GM21447 (cell line): ENCODE data around the gene TBX19.

ENCODE experiments used
- ATAC-seq: cut with Tn5 transposase; IDR thresholded peaks from one replicate; pipeline ENCODE4 v1.9.1; 2021; ENCODE audit not compliant: unreplicated experiment

The TBX19 gene

DNA sequence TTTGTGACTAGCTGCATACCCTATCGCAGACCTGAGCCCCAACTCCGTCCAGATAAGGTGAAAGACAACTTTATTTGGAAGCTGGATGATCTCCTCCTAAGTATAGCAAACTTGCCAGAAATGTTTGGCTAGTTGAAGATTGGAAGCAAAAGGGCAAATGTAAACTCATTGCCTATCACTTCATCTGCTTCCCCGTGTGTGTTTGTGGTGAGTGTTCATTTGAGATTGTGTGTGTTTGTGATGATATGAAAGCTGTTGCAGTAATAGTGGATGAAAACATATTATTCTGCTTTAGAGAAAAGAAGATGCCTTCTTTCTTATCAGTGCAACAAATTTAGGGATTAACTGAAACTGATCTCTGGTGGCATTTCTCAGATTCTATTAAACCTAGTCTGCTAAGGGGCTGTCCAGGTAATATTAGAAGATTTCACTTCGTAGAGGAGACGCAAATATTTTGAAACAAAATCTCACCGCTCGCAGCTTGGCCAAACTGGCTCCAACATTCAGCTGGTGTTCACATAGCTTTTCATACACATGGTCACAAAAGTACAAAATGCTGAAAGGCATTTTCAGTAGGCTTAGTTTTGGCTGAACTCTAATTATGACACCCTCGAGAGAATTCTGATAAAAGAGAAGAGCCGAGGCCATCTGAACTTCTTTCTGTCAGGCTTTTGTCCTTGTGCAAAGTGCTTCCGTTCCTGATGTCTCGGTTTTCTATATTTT, 1.1 kb downstream of the TBX19 start:
- no peak for ATAC-seq

DNA sequence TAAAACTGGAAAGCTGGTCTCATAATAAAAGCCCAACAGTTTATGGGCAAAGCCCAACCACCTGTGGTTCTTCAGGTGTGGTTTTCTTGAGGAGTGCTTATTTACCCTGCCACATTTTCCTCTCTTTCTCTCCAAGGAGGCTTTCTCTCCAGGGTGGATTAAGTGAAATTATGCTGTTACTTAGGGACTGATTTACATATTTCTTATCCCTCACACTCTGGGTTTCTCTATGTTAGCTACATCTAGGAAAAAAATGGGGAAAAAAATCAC, 4.8 kb downstream of the TBX19 start:
- no peak for ATAC-seq

- ATAC-seq: no peak
Measured at GRCh38 chr1:168285971-168286927, 5.6 kb downstream of the TBX19 start.

DNA sequence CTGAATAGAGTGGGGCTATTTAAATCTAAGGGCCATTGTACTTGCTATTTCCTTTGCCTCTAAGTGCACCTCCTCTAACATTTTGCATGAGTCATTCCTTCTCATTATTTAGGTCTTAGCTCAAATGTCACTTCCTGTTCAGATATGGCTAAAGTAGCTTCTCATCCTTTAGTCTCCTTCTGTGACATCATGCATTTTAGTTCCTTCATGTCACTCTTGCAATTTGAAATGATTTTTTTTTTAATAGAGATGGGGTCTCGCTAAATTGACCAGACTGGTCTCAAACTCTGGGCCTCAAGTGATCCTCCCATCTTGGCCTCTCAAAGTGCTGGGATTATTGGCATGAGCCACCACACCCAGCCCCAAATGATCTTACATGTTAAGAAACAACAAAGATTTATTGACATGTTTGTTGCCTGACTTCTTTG, 6.6 kb downstream of the TBX19 start:
- ATAC-seq: no peak

- no peak for ATAC-seq
Measured at GRCh38 chr1:168288311-168289052, 7.8 kb downstream of the TBX19 start.

GRCh38 chr1:168291222-168291837, 10.7 kb downstream of the TBX19 start:
- ATAC-seq: no peak

GRCh38 chr1:168293356-168293755, 12.7 kb downstream of the TBX19 start:
- no peak for ATAC-seq

GRCh38 chr1:168295411-168296114, 14.9 kb downstream of the TBX19 start:
- ATAC-seq: no peak

GRCh38 chr1:168297019-168297730, 16.5 kb downstream of the TBX19 start:
- ATAC-seq: no peak

GRCh38 chr1:168298446-168298845, 17.8 kb downstream of the TBX19 start:
- no peak for ATAC-seq

DNA sequence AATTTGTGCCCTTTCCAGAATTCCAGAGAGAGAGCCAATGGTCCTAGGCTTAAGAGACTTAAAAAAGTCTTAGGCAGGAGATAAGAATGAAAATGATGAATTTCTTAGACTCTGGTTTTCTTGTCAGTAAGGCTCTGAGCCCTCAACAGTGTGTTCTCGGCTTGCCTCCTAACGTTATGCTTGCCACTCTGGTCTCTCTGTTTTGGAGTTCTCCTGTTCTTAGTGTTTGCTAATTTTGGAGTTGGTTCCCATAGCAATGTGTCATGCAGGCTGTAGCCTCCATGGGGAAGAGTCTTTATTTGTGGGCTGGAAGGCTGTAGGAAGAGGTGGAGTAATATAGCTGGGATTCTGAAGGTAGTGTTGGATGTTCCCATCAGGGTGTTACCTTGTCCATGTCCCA, 19.9 kb downstream of the TBX19 start:
- ATAC-seq: no peak

DNA sequence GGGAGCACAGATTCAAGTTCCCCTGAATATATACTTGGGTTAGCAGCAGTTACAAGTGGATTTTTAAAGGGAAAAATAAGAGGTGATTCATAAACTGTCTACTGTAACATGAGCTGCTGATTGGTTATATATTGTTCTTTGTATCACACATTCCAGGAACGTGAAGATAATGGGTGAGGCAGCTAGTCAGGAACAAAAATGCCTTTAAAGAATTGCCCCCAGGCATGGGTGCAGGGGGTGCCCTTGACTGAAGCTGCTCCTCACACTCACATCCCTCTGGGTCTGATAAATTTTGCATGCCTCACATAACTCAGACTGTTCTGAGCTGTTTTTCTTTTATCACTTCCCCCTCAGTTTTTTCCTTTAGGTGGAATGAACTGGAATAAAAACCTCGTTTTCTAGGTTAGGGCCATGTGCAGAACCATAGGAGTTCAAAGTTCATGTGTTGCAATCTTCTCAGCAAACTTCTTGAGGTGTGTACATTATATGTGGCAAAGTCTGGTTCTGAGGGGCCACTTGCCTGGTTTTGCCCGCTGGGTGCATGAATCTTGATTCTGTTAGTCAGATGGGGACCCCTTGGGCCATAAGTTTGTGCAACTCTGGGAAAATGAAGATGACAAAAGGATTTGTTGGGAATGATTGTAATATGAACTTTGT, 21.1 kb downstream of the TBX19 start:
- ATAC-seq: no peak

DNA sequence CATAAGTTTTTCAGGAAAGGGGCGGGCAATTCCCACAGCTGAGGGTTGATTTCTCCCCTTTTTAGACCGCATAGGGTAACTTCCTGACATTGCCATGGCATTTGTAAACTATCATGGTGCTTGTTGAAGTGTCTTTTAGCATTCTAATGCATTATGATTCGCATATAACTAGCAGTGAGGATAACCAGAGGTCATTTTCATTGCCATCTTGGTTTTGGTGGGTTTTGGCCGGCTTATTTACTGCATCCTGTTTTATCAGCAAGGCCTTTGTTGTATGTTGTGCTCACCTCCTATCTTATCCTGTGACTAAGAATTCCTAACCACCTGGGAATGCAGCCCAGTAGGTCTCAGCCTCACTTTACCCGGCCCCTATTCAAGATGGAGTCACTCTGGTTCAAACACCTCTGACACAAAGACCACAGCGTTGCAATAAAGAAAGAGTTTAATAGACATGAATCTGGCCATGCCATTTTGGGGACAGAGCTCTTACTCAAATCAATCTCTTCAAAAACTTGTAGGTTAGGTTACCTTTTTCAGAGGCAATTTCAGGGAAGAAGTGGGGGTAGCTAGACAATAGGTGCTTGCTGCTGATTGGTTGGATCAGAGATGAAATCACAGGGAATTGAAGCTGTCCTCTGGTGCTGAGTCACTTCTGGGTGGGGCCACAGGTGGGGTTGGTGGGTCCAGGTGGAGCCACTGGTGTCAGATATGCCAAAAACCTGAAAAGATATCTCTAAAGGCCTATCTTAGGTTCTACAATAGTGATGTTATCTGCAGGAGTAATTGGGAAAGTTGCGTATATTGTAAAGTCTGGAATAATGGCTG, 23.3 kb downstream of the TBX19 start:
- ATAC-seq: no peak

DNA sequence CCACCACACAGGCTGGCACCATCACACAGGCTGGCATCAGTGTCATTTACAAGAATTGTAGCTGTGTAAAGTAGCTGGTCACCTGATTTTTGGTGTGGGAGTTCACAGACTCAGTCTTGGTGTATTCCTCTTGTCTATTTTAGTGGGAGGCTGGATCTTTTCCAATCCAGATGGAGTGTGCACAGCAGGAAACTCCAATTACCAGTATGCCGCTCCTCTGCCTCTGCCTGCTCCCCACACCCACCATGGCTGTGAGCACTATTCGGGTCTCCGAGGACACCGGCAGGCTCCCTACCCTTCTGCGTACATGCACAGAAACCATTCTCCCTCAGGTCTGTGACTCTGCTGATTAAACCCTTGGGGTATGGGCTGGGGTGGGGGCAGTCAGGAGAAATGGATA, 24.2 kb downstream of the TBX19 start:
- no peak for ATAC-seq

- no peak for ATAC-seq
Measured at GRCh38 chr1:168312718-168313604, 32.3 kb downstream of the TBX19 start.

GRCh38 chr1:168316142-168316541, 35.5 kb downstream of the TBX19 start:
- ATAC-seq: no peak

GRCh38 chr1:168317309-168317708, 36.6 kb downstream of the TBX19 start:
- no peak for ATAC-seq

DNA sequence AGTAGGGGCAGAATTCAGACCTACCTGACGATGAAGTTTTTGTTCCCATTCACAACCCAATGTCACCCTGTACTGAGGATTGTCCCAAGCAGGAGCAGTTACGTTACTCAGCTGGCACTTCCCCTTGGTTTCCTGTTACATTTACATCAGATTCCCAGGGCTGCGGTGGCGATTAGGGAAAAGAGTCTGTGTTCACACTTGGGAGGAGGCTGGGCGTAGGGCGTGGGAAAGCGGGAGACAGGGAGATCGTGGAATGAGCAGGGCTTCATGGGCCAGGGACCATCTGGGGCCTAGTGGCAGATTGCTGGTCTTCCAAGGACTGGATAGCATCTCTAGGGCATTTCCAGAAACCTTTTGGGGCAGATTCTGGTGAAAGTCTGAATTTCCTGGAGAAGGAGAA, 39.0 kb downstream of the TBX19 start:
- no peak for ATAC-seq
